ENCODE results near the gene METTL27. TPM values are rescaled to one million over a fixed set of nuclear protein-coding genes. Genes with fewer than 3 reads are reported as not detected.
A peak's percentile ranks its signal among the peaks of the same experiment; 100 is the strongest.

Gene METTL27
- total RNA-seq, 1 donor from 2014 or later = 13.5 TPM

- Mint-ChIP-seq H3K27ac (peak overlapping the region; percentile 99), H3K4me1 (ENCODE audit: low read depth) (peaks cover 49% of the 10 kb centered on the region), H3K27me3 (no peaks in the 10 kb centered on the region), H3K9me3 (ENCODE audit: low read depth) (no peaks in the 10 kb centered on the region), H3K36me3 (ENCODE audit: insufficient read depth) (peaks cover 2% of the 10 kb centered on the region), H3K4me3 (ENCODE audit: low read depth) (peak overlapping the region; percentile 85)
- TF ChIP-seq CTCF (IDR thresholded peaks at IDR 0.05; ENCODE audit: unreplicated experiment) = no peak
- DNase-seq (ENCODE audit: low spot score, unreplicated experiment) = peak; percentile 83
Measured at GRCh38 chr7:73831834-73832651, 10.3 kb downstream of the METTL27 start.

GRCh38 chr7:73831584-73831833 is 10.8 kb downstream of the METTL27 start:
- no peak for DNase-seq (ENCODE audit: low spot score, unreplicated experiment)
- H3K4me1 Mint-ChIP-seq (ENCODE audit: low read depth) = peaks cover 54% of the 10 kb centered on the region
- peak overlapping the region; percentile 85 for H3K4me3 Mint-ChIP-seq (ENCODE audit: low read depth)
- peak overlapping the region; percentile 99 for H3K27ac Mint-ChIP-seq
- H3K27me3 Mint-ChIP-seq = peaks cover 2% of the 10 kb centered on the region
- peaks cover 2% of the 10 kb centered on the region for H3K36me3 Mint-ChIP-seq (ENCODE audit: insufficient read depth)
- TF ChIP-seq CTCF (IDR thresholded peaks at IDR 0.05; ENCODE audit: unreplicated experiment) = no peak
- H3K9me3 Mint-ChIP-seq (ENCODE audit: low read depth) = no peaks in the 10 kb centered on the region

GRCh38 chr7:73830681-73831583 is 11.4 kb downstream of the METTL27 start, which contains the start of gene CLDN4:
CLDN4 (plus strand) TSS chr7:73830996; CDS start chr7:73831202, 206 bp downstream.
- Mint-ChIP-seq H3K4me1 (ENCODE audit: low read depth) (peaks cover 54% of the 10 kb centered on the region), H3K4me3 (ENCODE audit: low read depth) (peak within 1 kb of the TSS; percentile 85), H3K27ac (peak within 1 kb of the TSS; percentile 99), H3K9me3 (ENCODE audit: low read depth) (no peaks in the 10 kb centered on the region), H3K27me3 (peaks cover 2% of the 10 kb centered on the region), H3K36me3 (ENCODE audit: insufficient read depth) (peaks cover 2% of the 10 kb centered on the region)
- DNase-seq (ENCODE audit: low spot score, unreplicated experiment) = peak; percentile 81
- TF ChIP-seq CTCF (IDR thresholded peaks at IDR 0.05; ENCODE audit: unreplicated experiment) = no peak

GRCh38 chr7:73829921-73830680 is 12.2 kb downstream of the METTL27 start:
- no peak for TF ChIP-seq CTCF (IDR thresholded peaks at IDR 0.05; ENCODE audit: unreplicated experiment)
- Mint-ChIP-seq H3K36me3 (ENCODE audit: insufficient read depth) (peaks cover 2% of the 10 kb centered on the region), H3K4me1 (ENCODE audit: low read depth) (peaks cover 54% of the 10 kb centered on the region), H3K27ac (peak overlapping the region; percentile 99), H3K4me3 (ENCODE audit: low read depth) (peak overlapping the region; percentile 85), H3K9me3 (ENCODE audit: low read depth) (no peaks in the 10 kb centered on the region), H3K27me3 (peaks cover 2% of the 10 kb centered on the region)
- DNase-seq (ENCODE audit: low spot score, unreplicated experiment) = no peak

- DNase-seq (ENCODE audit: low spot score, unreplicated experiment) = no peak
- Mint-ChIP-seq H3K4me3 (ENCODE audit: low read depth) (peak overlapping the region; percentile 85), H3K27ac (peak overlapping the region; percentile 99), H3K9me3 (ENCODE audit: low read depth) (no peaks in the 10 kb centered on the region), H3K4me1 (ENCODE audit: low read depth) (peaks cover 54% of the 10 kb centered on the region), H3K27me3 (peaks cover 2% of the 10 kb centered on the region), H3K36me3 (ENCODE audit: insufficient read depth) (peaks cover 2% of the 10 kb centered on the region)
- no peak for TF ChIP-seq CTCF (IDR thresholded peaks at IDR 0.05; ENCODE audit: unreplicated experiment)
Measured at GRCh38 chr7:73829505-73829904, 12.8 kb downstream of the METTL27 start.
